ENCODE results near the gene CMIP.

Gene CMIP

GRCh38 chr16:81558444-81559175, 114.0 kb downstream of the CMIP start:
- no peak overlapping the region for H3K27ac ChIP-seq (ENCODE audit: low read length)
- no peak overlapping the region for H3K4me3 ChIP-seq (ENCODE audit: low read length)
- no peaks in the 10 kb centered on the region for H3K36me3 ChIP-seq (ENCODE audit: insufficient read depth, low read depth, low read length)
- no peaks in the 10 kb centered on the region for H3K27me3 ChIP-seq (ENCODE audit: insufficient read depth, low read length)
- H3K9me3 ChIP-seq (ENCODE audit: insufficient read depth, low read depth, low read length) = no peaks in the 10 kb centered on the region
- H3K4me1 ChIP-seq (ENCODE audit: insufficient read depth, low read length) = no peaks in the 10 kb centered on the region
- no peak overlapping the region for H3K9ac ChIP-seq (ENCODE audit: low read depth, low read length)

GRCh38 chr16:81560979-81561657, 116.5 kb downstream of the CMIP start:
- Histone ChIP-seq H3K36me3 (ENCODE audit: insufficient read depth, low read depth, low read length) (no peaks in the 10 kb centered on the region), H3K4me3 (ENCODE audit: low read length) (no peak overlapping the region), H3K27ac (ENCODE audit: low read length) (no peak overlapping the region), H3K4me1 (ENCODE audit: insufficient read depth, low read length) (no peaks in the 10 kb centered on the region), H3K27me3 (ENCODE audit: insufficient read depth, low read length) (no peaks in the 10 kb centered on the region), H3K9me3 (ENCODE audit: insufficient read depth, low read depth, low read length) (no peaks in the 10 kb centered on the region), H3K9ac (ENCODE audit: low read depth, low read length) (no peak overlapping the region)

GRCh38 chr16:81562174-81562849, 117.7 kb downstream of the CMIP start:
- Histone ChIP-seq H3K4me3 (ENCODE audit: low read length) (no peak overlapping the region), H3K36me3 (ENCODE audit: insufficient read depth, low read depth, low read length) (no peaks in the 10 kb centered on the region), H3K27me3 (ENCODE audit: insufficient read depth, low read length) (no peaks in the 10 kb centered on the region), H3K4me1 (ENCODE audit: insufficient read depth, low read length) (no peaks in the 10 kb centered on the region), H3K9ac (ENCODE audit: low read depth, low read length) (no peak overlapping the region), H3K27ac (ENCODE audit: low read length) (no peak overlapping the region), H3K9me3 (ENCODE audit: insufficient read depth, low read depth, low read length) (no peaks in the 10 kb centered on the region)

- Histone ChIP-seq H3K4me3 (ENCODE audit: low read length) (no peak overlapping the region), H3K27me3 (ENCODE audit: insufficient read depth, low read length) (no peaks in the 10 kb centered on the region), H3K27ac (ENCODE audit: low read length) (no peak overlapping the region), H3K36me3 (ENCODE audit: insufficient read depth, low read depth, low read length) (no peaks in the 10 kb centered on the region), H3K4me1 (ENCODE audit: insufficient read depth, low read length) (no peaks in the 10 kb centered on the region), H3K9me3 (ENCODE audit: insufficient read depth, low read depth, low read length) (no peaks in the 10 kb centered on the region), H3K9ac (ENCODE audit: low read depth, low read length) (no peak overlapping the region)
Measured at GRCh38 chr16:81562926-81563325, 118.3 kb downstream of the CMIP start.

- Histone ChIP-seq H3K4me3 (ENCODE audit: low read length) (no peak overlapping the region), H3K36me3 (ENCODE audit: insufficient read depth, low read depth, low read length) (no peaks in the 10 kb centered on the region), H3K4me1 (ENCODE audit: insufficient read depth, low read length) (no peaks in the 10 kb centered on the region), H3K27ac (ENCODE audit: low read length) (no peak overlapping the region), H3K9me3 (ENCODE audit: insufficient read depth, low read depth, low read length) (no peaks in the 10 kb centered on the region), H3K27me3 (ENCODE audit: insufficient read depth, low read length) (no peaks in the 10 kb centered on the region), H3K9ac (ENCODE audit: low read depth, low read length) (no peak overlapping the region)
Measured at GRCh38 chr16:81564421-81564911, 119.9 kb downstream of the CMIP start.

GRCh38 chr16:81565321-81566028, 120.9 kb downstream of the CMIP start:
- Histone ChIP-seq H3K27ac (ENCODE audit: low read length) (no peak overlapping the region), H3K4me3 (ENCODE audit: low read length) (no peak overlapping the region), H3K36me3 (ENCODE audit: insufficient read depth, low read depth, low read length) (no peaks in the 10 kb centered on the region), H3K9ac (ENCODE audit: low read depth, low read length) (no peak overlapping the region), H3K4me1 (ENCODE audit: insufficient read depth, low read length) (peaks cover 8% of the 10 kb centered on the region; the same call in 1 of the 2 replicates), H3K27me3 (ENCODE audit: insufficient read depth, low read length) (no peaks in the 10 kb centered on the region), H3K9me3 (ENCODE audit: insufficient read depth, low read depth, low read length) (no peaks in the 10 kb centered on the region)

GRCh38 chr16:81566086-81567007, 121.7 kb downstream of the CMIP start:
- Histone ChIP-seq H3K4me1 (ENCODE audit: insufficient read depth, low read length) (peaks cover 9% of the 10 kb centered on the region; the same call in 1 of the 2 replicates), H3K36me3 (ENCODE audit: insufficient read depth, low read depth, low read length) (no peaks in the 10 kb centered on the region), H3K4me3 (ENCODE audit: low read length) (no peak overlapping the region), H3K9me3 (ENCODE audit: insufficient read depth, low read depth, low read length) (no peaks in the 10 kb centered on the region), H3K9ac (ENCODE audit: low read depth, low read length) (no peak overlapping the region), H3K27ac (ENCODE audit: low read length) (no peak overlapping the region), H3K27me3 (ENCODE audit: insufficient read depth, low read length) (no peaks in the 10 kb centered on the region)

GRCh38 chr16:81567087-81567486, 122.5 kb downstream of the CMIP start:
- Histone ChIP-seq H3K4me3 (ENCODE audit: low read length) (no peak overlapping the region), H3K4me1 (ENCODE audit: insufficient read depth, low read length) (peaks cover 9% of the 10 kb centered on the region; the same call in 1 of the 2 replicates), H3K27ac (ENCODE audit: low read length) (no peak overlapping the region), H3K9me3 (ENCODE audit: insufficient read depth, low read depth, low read length) (no peaks in the 10 kb centered on the region), H3K27me3 (ENCODE audit: insufficient read depth, low read length) (no peaks in the 10 kb centered on the region), H3K9ac (ENCODE audit: low read depth, low read length) (no peak overlapping the region), H3K36me3 (ENCODE audit: insufficient read depth, low read depth, low read length) (no peaks in the 10 kb centered on the region)

GRCh38 chr16:81567987-81568748, 123.6 kb downstream of the CMIP start:
- Histone ChIP-seq H3K4me1 (ENCODE audit: insufficient read depth, low read length) (peaks cover 9% of the 10 kb centered on the region; the same call in 1 of the 2 replicates), H3K27ac (ENCODE audit: low read length) (no peak overlapping the region), H3K27me3 (ENCODE audit: insufficient read depth, low read length) (no peaks in the 10 kb centered on the region), H3K4me3 (ENCODE audit: low read length) (no peak overlapping the region), H3K9me3 (ENCODE audit: insufficient read depth, low read depth, low read length) (no peaks in the 10 kb centered on the region), H3K36me3 (ENCODE audit: insufficient read depth, low read depth, low read length) (no peaks in the 10 kb centered on the region), H3K9ac (ENCODE audit: low read depth, low read length) (no peak overlapping the region)

- Histone ChIP-seq H3K27me3 (ENCODE audit: insufficient read depth, low read length) (no peaks in the 10 kb centered on the region), H3K36me3 (ENCODE audit: insufficient read depth, low read depth, low read length) (no peaks in the 10 kb centered on the region), H3K4me1 (ENCODE audit: insufficient read depth, low read length) (peaks cover 9% of the 10 kb centered on the region; the same call in 1 of the 2 replicates), H3K9ac (ENCODE audit: low read depth, low read length) (no peak overlapping the region), H3K4me3 (ENCODE audit: low read length) (no peak overlapping the region), H3K27ac (ENCODE audit: low read length) (no peak overlapping the region), H3K9me3 (ENCODE audit: insufficient read depth, low read depth, low read length) (no peaks in the 10 kb centered on the region)
Measured at GRCh38 chr16:81568749-81569087, 124.1 kb downstream of the CMIP start.
